HG03469 (cell line): Measurements from ENCODE around the gene PAX3.

Experiments used
- ATAC-seq: cut with Tn5 transposase; IDR thresholded peaks from one replicate; pipeline ENCODE4 v1.9.1; 2021; ENCODE audit warnings: mild to moderate bottlenecking, moderate library complexity, moderate number of reproducible peaks; ENCODE audit not compliant: unreplicated experiment

Gene PAX3

GRCh38 chr2:222272446-222273015 is 26.3 kb downstream of the PAX3 start:
- no peak for ATAC-seq

- no peak for ATAC-seq
Observed at GRCh38 chr2:222271854-222272253, 26.9 kb downstream of the PAX3 start.

- no peak for ATAC-seq
Observed at GRCh38 chr2:222270396-222270795, 28.4 kb downstream of the PAX3 start.

- ATAC-seq: no peak
Observed at GRCh38 chr2:222269132-222269531, 29.7 kb downstream of the PAX3 start.

GRCh38 chr2:222268311-222268990 is 30.3 kb downstream of the PAX3 start:
- no peak for ATAC-seq

GRCh38 chr2:222264791-222265320 is 33.9 kb downstream of the PAX3 start:
- ATAC-seq: no peak

- ATAC-seq: no peak
Observed at GRCh38 chr2:222261504-222261903, 37.3 kb downstream of the PAX3 start.

- no peak for ATAC-seq
Observed at GRCh38 chr2:222257645-222258044, 41.2 kb downstream of the PAX3 start.

GRCh38 chr2:222256250-222256649 is 42.5 kb downstream of the PAX3 start:
- no peak for ATAC-seq

- ATAC-seq: no peak
Observed at GRCh38 chr2:222255090-222255489, 43.7 kb downstream of the PAX3 start.

GRCh38 chr2:222250313-222250712 is 48.5 kb downstream of the PAX3 start:
- ATAC-seq: no peak

- ATAC-seq: no peak
Observed at GRCh38 chr2:222249444-222249843, 49.4 kb downstream of the PAX3 start.

- no peak for ATAC-seq
Observed at GRCh38 chr2:222248818-222249217, 50.0 kb downstream of the PAX3 start.

- no peak for ATAC-seq
Observed at GRCh38 chr2:222248256-222248655, 50.5 kb downstream of the PAX3 start.

- ATAC-seq: peak; percentile 56
Observed at GRCh38 chr2:222242532-222242931, 56.3 kb downstream of the PAX3 start.

GRCh38 chr2:222241128-222241870 is 57.5 kb downstream of the PAX3 start:
- no peak for ATAC-seq

- ATAC-seq: no peak
Observed at GRCh38 chr2:222240676-222241049, 58.1 kb downstream of the PAX3 start.

- no peak for ATAC-seq
Observed at GRCh38 chr2:222239945-222240675, 58.7 kb downstream of the PAX3 start.

GRCh38 chr2:222239091-222239490 is 59.7 kb downstream of the PAX3 start:
- no peak for ATAC-seq

- ATAC-seq: no peak
Observed at GRCh38 chr2:222238072-222238471, 60.7 kb downstream of the PAX3 start.

- no peak for ATAC-seq
Observed at GRCh38 chr2:222232839-222233238, 66.0 kb downstream of the PAX3 start.
